Measurements from ENCODE around the gene FAM3C.

- TF ChIP-seq CTCF (IDR thresholded peaks at IDR 0.05) (no peak), POLR2A (IDR thresholded peaks at IDR 0.05) (no peak)
Measured at GRCh38 chr7:121431996-121432395, 35.9 kb upstream of the FAM3C start.
